ENCODE data around the gene GRB10. TPM values are rescaled to one million over a fixed set of nuclear protein-coding genes. Genes with fewer than 3 reads are reported as not detected.

Gene GRB10
- total and polyA plus RNA-seq, 2 experiments from 2014 or later = 35.0 to 154 TPM

- TF ChIP-seq ZNF462 (CRISPR knock-in tag; IDR thresholded peaks at IDR 0.05) = no peak
- no peak for TF ChIP-seq ZNF114 (CRISPR knock-in tag; IDR thresholded peaks at IDR 0.05)
- TF ChIP-seq CREB1 (CRISPR knock-in tag; IDR thresholded peaks at IDR 0.05; ENCODE audit: low read depth) = no peak
Observed at GRCh38 chr7:50733552-50733951, 49.1 kb downstream of the GRB10 start (continued).

- H3F3A ChIP-seq (replicated peaks; ENCODE audit: low read depth) = no peaks in the 10 kb centered on the region
- H4K20me1 ChIP-seq (replicated peaks; ENCODE audit: insufficient read depth) = peaks cover 49% of the 10 kb centered on the region
- ATAC-seq = no peak
- TF ChIP-seq REST (IDR thresholded peaks at IDR 0.05; ENCODE audit: unreplicated experiment) (no peak), ZNF114 (CRISPR knock-in tag; IDR thresholded peaks at IDR 0.05) (no peak), POLR2AphosphoS5 (IDR thresholded peaks at IDR 0.05; ENCODE audit: low read depth) (no peak), STAT1 (IDR thresholded peaks at IDR 0.05; ENCODE audit: unreplicated experiment) (no peak)
Observed at GRCh38 chr7:50731703-50732582, 50.8 kb downstream of the GRB10 start.

More at GRCh38 chr7:50731703-50732582, 50.8 kb downstream of the GRB10 start:
- no peak overlapping the region for H3K27ac ChIP-seq (ENCODE audit: low read depth)
- H3K4me3 ChIP-seq = no peak overlapping the region
- Mint-ChIP-seq H3K36me3 (ENCODE audit: low read depth) (peaks cover 7% of the 10 kb centered on the region), H3K4me1 (peaks cover 15% of the 10 kb centered on the region), H3K9me3 (no peaks in the 10 kb centered on the region), H3K27ac (no peak overlapping the region), H3K27me3 (ENCODE audit: insufficient read depth, low read depth, poor library complexity) (no peaks in the 10 kb centered on the region), H3K4me3 (no peak overlapping the region)
- DNase-seq (ENCODE audit: low spot score) = no peak
- no peak overlapping the region for H3K4me2 ChIP-seq
- H2AFZ ChIP-seq = no peak overlapping the region
- H3K36me3 ChIP-seq (ENCODE audit: insufficient read depth) = no peaks in the 10 kb centered on the region
- no peaks in the 10 kb centered on the region for H3K9me2 ChIP-seq (ENCODE audit: insufficient read depth)
- H3K27me3 ChIP-seq (ENCODE audit: insufficient read depth) = no peaks in the 10 kb centered on the region
- H3K79me2 ChIP-seq (replicated peaks; ENCODE audit: insufficient read depth) = peaks cover 100% of the 10 kb centered on the region
- peaks cover 6% of the 10 kb centered on the region; the same call in 1 of the 2 replicates for H3K4me1 ChIP-seq (ENCODE audit: insufficient read depth)

All from GM23338 (cell line).